Keratinocyte (primary cell): ENCODE results near the gene PANK3. TPM values are rescaled to one million over a fixed set of nuclear protein-coding genes. Genes with fewer than 3 reads are reported as not detected.

ENCODE experiments used
- DNase-seq: peaks from one replicate; pipeline ENCODE4 v3.0.0-alpha.2; 2011; ENCODE audit warnings: low read depth, missing footprints, low spot score
- FAIRE-seq: peaks from 2 replicates; lab custom pipeline; 2011; peaks lifted over from hg19 to GRCh38; lab: Jason Lieb, UNC
- H2AFZ ChIP-seq: 2 replicates; pipeline ENCODE4 v1.6.0; 2012; ENCODE audit warnings: low read length, control low read depth, inconsistent platforms; ENCODE audit not compliant: control insufficient read depth
- H3K27ac ChIP-seq: 2 replicates; pipeline ENCODE4 v1.5.1; 2011; ENCODE audit warnings: low read length; ENCODE audit not compliant: control insufficient read depth, insufficient read depth
- H3K27me3 ChIP-seq: 3 replicates; pipeline ENCODE4 v1.6.0; 2011; ENCODE audit warnings: low read length; ENCODE audit not compliant: control insufficient read depth, insufficient read depth; ENCODE audit errors: extremely low read depth
- H3K36me3 ChIP-seq, 2 experiments: 2 replicates in 1 of 2; 3 replicates in 1 of 2; pipeline ENCODE4 v1.5.1; 2011; ENCODE audit warnings: low read length in 2 of 2, mild to moderate bottlenecking in 1 of 2; ENCODE audit not compliant: control insufficient read depth in 2 of 2, insufficient read depth in 2 of 2; ENCODE audit errors: extremely low read depth in 1 of 2
- H3K4me1 ChIP-seq: 3 replicates; pipeline ENCODE4 v1.5.1; 2011; ENCODE audit warnings: low read length; ENCODE audit not compliant: control insufficient read depth, insufficient read depth; ENCODE audit errors: extremely low read depth
- H3K4me2 ChIP-seq: 3 replicates; pipeline ENCODE4 v1.6.0; 2011; ENCODE audit warnings: low read depth, low read length; ENCODE audit not compliant: control insufficient read depth, insufficient read depth; ENCODE audit errors: extremely low read depth
- H3K4me3 ChIP-seq, 3 experiments: fragments of 200-600 bp in 1 of 3; sonication (generic) in 1 of 3; 2 replicates in 2 of 3; 3 replicates in 1 of 3; pipeline ENCODE4 v1.5.1; 2011 to 2016; ENCODE audit warnings: low read length in 3 of 3, mild to moderate bottlenecking in 3 of 3, control low read depth in 2 of 3, inconsistent platforms in 1 of 3, low read depth in 1 of 3, mixed read lengths in 1 of 3, mixed run types in 1 of 3, moderate library complexity in 1 of 3; ENCODE audit not compliant: control insufficient read depth in 2 of 3, insufficient read depth in 2 of 3; ENCODE audit errors: extremely low read depth in 1 of 3
- H3K79me2 ChIP-seq: 2 replicates; pipeline ENCODE4 v1.6.0; 2012; ENCODE audit warnings: low read length; ENCODE audit not compliant: control insufficient read depth, insufficient read depth
- H3K9ac ChIP-seq: 3 replicates; pipeline ENCODE4 v1.6.0; 2011; ENCODE audit warnings: low read length; ENCODE audit not compliant: control insufficient read depth, insufficient read depth; ENCODE audit errors: extremely low read depth
- H3K9me1 ChIP-seq: 3 replicates; pipeline ENCODE4 v1.6.0; 2011; ENCODE audit warnings: low read length; ENCODE audit not compliant: control insufficient read depth, insufficient read depth; ENCODE audit errors: extremely low read depth
- H3K9me3 ChIP-seq: 2 replicates; pipeline ENCODE4 v1.5.1; 2012; ENCODE audit warnings: low read depth, low read length; ENCODE audit not compliant: control insufficient read depth
- H4K20me1 ChIP-seq: 3 replicates; pipeline ENCODE4 v1.6.0; 2011; ENCODE audit warnings: low read length; ENCODE audit not compliant: control insufficient read depth, insufficient read depth; ENCODE audit errors: extremely low read depth
- CTCF ChIP-seq, 3 experiments: IDR thresholded peaks in 1 of 3; conservative IDR thresholded peaks in 1 of 3; optimal IDR thresholded peaks in 1 of 3; 2 replicates in 2 of 3; 3 replicates in 1 of 3; pipeline versions ENCODE3 to v1.5.1; 2011; ENCODE audit warnings: low read length in 3 of 3, mild to moderate bottlenecking in 3 of 3, moderate library complexity in 2 of 3, control low read depth in 1 of 3, inconsistent platforms in 1 of 3; ENCODE audit not compliant: insufficient read depth in 2 of 3; ENCODE audit errors: extremely low read depth in 1 of 3
- EZH2 ChIP-seq: IDR thresholded peaks from one replicate; pipeline ENCODE4 v1.6.1; 2012; ENCODE audit warnings: inconsistent platforms, mild to moderate bottlenecking, low read length, moderate library complexity
- dilution Hi-C: fragments of 300-500 bp; cut with MboI; formaldehyde crosslinking; loops from one replicate; pipeline ENCODE4 v1.7.0; 2020; ENCODE audit warnings: low sequenced_read_pairs; ENCODE audit not compliant: extremely low pct_ligation_motif_present
- polyA plus RNA-seq, 5 experiments: library from polyadenylated mRNA; depleted of rRNA in 3 of 5; stranded (reverse) in 3 of 5; stranded (forward) in 1 of 5; unstranded in 1 of 5; fragments of >200 nt; gene quantifications; 1 replicate in 1 of 5; 2 replicates in 3 of 5; 3 replicates in 1 of 5; pipeline versions ENCODE4 v1.2.1 to v1.2.3, GENCODE V29; 2011 to 2012; ENCODE audit warnings: missing spikeins in 2 of 5, low read depth in 1 of 5, low replicate concordance in 1 of 5

The PANK3 gene
- polyA plus RNA-seq, 1 donor (not counting 4 experiments of a cell fraction or from before 2014, with no cell fraction given) = 39.6 TPM

- DNase-seq (no peak), FAIRE-seq (no peak)
- Histone ChIP-seq H3K36me3 (no peaks in the 10 kb centered on the region), H2AFZ (no peak overlapping the region), H3K27me3 (no peaks in the 10 kb centered on the region), H3K4me1 (no peaks in the 10 kb centered on the region), H3K9ac (no peak overlapping the region), H3K79me2 (no peaks in the 10 kb centered on the region), H3K9me1 (no peaks in the 10 kb centered on the region), H3K9me3 (no peaks in the 10 kb centered on the region), H3K4me3 (no peak overlapping the region), H4K20me1 (no peaks in the 10 kb centered on the region), H3K4me2 (no peak overlapping the region), H3K27ac (no peak overlapping the region)
- TF ChIP-seq EZH2 (no peak), CTCF (optimal IDR thresholded peaks at IDR 0.05 in 1 of 3, IDR thresholded peaks at IDR 0.05 in 1 of 3, conservative IDR thresholded peaks at IDR 0.05 in 1 of 3; ENCODE audit: extremely low read depth in 1 of 3, insufficient read depth in 2 of 3, low read length in 3 of 3) (peak in 1 of 3 experiments; percentile 35)
- dilution Hi-C loops = no loop called here
Measured at GRCh38 chr5:168608821-168609220, 29.7 kb upstream of the PANK3 start.

GRCh38 chr5:168608386-168608785 is 29.2 kb upstream of the PANK3 start:
- H3K36me3 ChIP-seq = no peaks in the 10 kb centered on the region
- TF ChIP-seq CTCF (optimal IDR thresholded peaks at IDR 0.05 in 1 of 3, IDR thresholded peaks at IDR 0.05 in 1 of 3, conservative IDR thresholded peaks at IDR 0.05 in 1 of 3; ENCODE audit: extremely low read depth in 1 of 3, insufficient read depth in 2 of 3, low read length in 3 of 3) = no peak
- TF ChIP-seq EZH2 = no peak
- H3K9me3 ChIP-seq = no peaks in the 10 kb centered on the region
- no peaks in the 10 kb centered on the region for H3K4me1 ChIP-seq
- no peak for FAIRE-seq
- no peaks in the 10 kb centered on the region for H3K9me1 ChIP-seq
- no peak overlapping the region for H3K4me2 ChIP-seq
- DNase-seq = no peak
- no peak overlapping the region for H2AFZ ChIP-seq
- H4K20me1 ChIP-seq = no peaks in the 10 kb centered on the region
- no peak overlapping the region for H3K9ac ChIP-seq
- H3K4me3 ChIP-seq = no peak overlapping the region
- no peaks in the 10 kb centered on the region for H3K79me2 ChIP-seq
- dilution Hi-C loops = no loop called here
- H3K27me3 ChIP-seq = no peaks in the 10 kb centered on the region
- no peak overlapping the region for H3K27ac ChIP-seq
